CD14-positive monocyte (primary cell): ENCODE measurements around the gene TMEM109. TPM values are rescaled to one million over a fixed set of nuclear protein-coding genes. Genes with fewer than 3 reads are reported as not detected.
A peak's percentile ranks its signal among the peaks of the same experiment; 100 is the strongest.

Experiments used
- DNase-seq, 3 donors: peaks; one replicate each; pipeline ENCODE4 v3.0.0-alpha.2; 2011 to 2022
- H2AFZ ChIP-seq: 2 replicates; pipeline ENCODE4 v1.6.0; 2012; ENCODE audit warnings: mild to moderate bottlenecking, low read depth, low read length, inconsistent platforms; ENCODE audit not compliant: insufficient read depth, poor library complexity, severe bottlenecking
- H3K27ac ChIP-seq, 2 donors: 1 replicate in 1 of 2; 2 replicates in 1 of 2; pipeline ENCODE4 v1.5.1; 2012 to 2013; ENCODE audit warnings: low read length in 2 of 2, control low read depth in 1 of 2, inconsistent platforms in 1 of 2, low read depth in 1 of 2, mild to moderate bottlenecking in 1 of 2
- H3K27me3 ChIP-seq, 2 donors: one replicate each; pipeline versions ENCODE4 v1.6.0 to v1.6.1; 2011 to 2013; ENCODE audit warnings: low read length in 2 of 2; ENCODE audit not compliant: control insufficient read depth in 2 of 2, insufficient read depth in 2 of 2
- H3K36me3 ChIP-seq, 2 donors: replicated peaks in 1 of 2; 1 replicate in 1 of 2; 2 replicates in 1 of 2; pipeline versions ENCODE4 v1.5.1 to v1.6.1; 2012 to 2013; ENCODE audit warnings: low read length in 2 of 2, control low read depth in 1 of 2, inconsistent platforms in 1 of 2, mild to moderate bottlenecking in 1 of 2; ENCODE audit not compliant: insufficient read depth in 2 of 2, control insufficient read depth in 1 of 2
- H3K4me1 ChIP-seq, 2 donors: 1 replicate in 1 of 2; 2 replicates in 1 of 2; pipeline versions ENCODE4 v1.5.1 to v1.6.1; 2012 to 2013; ENCODE audit warnings: low read length in 2 of 2, control low read depth in 1 of 2, inconsistent platforms in 1 of 2, mild to moderate bottlenecking in 1 of 2, moderate library complexity in 1 of 2; ENCODE audit not compliant: insufficient read depth in 2 of 2, control insufficient read depth in 1 of 2
- H3K4me2 ChIP-seq: replicated peaks from 2 replicates; pipeline ENCODE3; 2012; ENCODE audit warnings: low read length, moderate library complexity, mild to moderate bottlenecking; ENCODE audit not compliant: poor library complexity, severe bottlenecking; ENCODE audit errors: extremely low read depth
- H3K4me3 ChIP-seq, 3 experiments: fragments of 200-600 bp in 1 of 3; sonication (generic) in 1 of 3; replicated peaks in 1 of 3; 1 replicate in 2 of 3; 2 replicates in 1 of 3; pipeline ENCODE4 v1.5.1; 2011 to 2013; ENCODE audit warnings: low read length in 3 of 3, mild to moderate bottlenecking in 3 of 3, control low read depth in 2 of 3, low read depth in 2 of 3, inconsistent platforms in 1 of 3, moderate library complexity in 1 of 3
- H3K79me2 ChIP-seq: 2 replicates; pipeline ENCODE4 v1.6.0; 2012; ENCODE audit warnings: mild to moderate bottlenecking, control low read depth, inconsistent platforms, low read length, moderate library complexity; ENCODE audit not compliant: insufficient read depth
- H3K9ac ChIP-seq: 2 replicates; pipeline ENCODE4 v1.6.0; 2017; ENCODE audit warnings: low read length, mild to moderate bottlenecking; ENCODE audit not compliant: insufficient read depth, poor library complexity, severe bottlenecking
- H3K9me3 ChIP-seq, 2 donors: replicated peaks in 1 of 2; 1 replicate in 1 of 2; 2 replicates in 1 of 2; pipeline versions ENCODE4 v1.5.1 to v1.6.1; 2012 to 2013; ENCODE audit warnings: low read length in 2 of 2, control low read depth in 1 of 2; ENCODE audit not compliant: control insufficient read depth in 1 of 2, insufficient read depth in 1 of 2
- H4K20me1 ChIP-seq: 2 replicates; pipeline ENCODE4 v1.6.0; 2012; ENCODE audit warnings: mild to moderate bottlenecking, low read length, control low read depth, moderate library complexity; ENCODE audit not compliant: insufficient read depth
- H3K27ac Mint-ChIP-seq, 7 donors: one replicate each; pipeline ENCODE4 v1.8.0; 2020; ENCODE audit warnings: mild to moderate bottlenecking in 7 of 7, mixed read lengths in 7 of 7, moderate library complexity in 6 of 7, inconsistent platforms in 2 of 7
- H3K27me3 Mint-ChIP-seq, 3 donors: one replicate each; pipeline ENCODE4 v1.8.0; 2021 to 2022; ENCODE audit warnings: low read depth in 3 of 3, mild to moderate bottlenecking in 3 of 3, mixed read lengths in 3 of 3, moderate library complexity in 3 of 3, inconsistent platforms in 1 of 3
- H3K36me3 Mint-ChIP-seq, 2 donors: one replicate each; pipeline ENCODE4 v1.8.0; 2020; ENCODE audit warnings: mixed read lengths in 2 of 2, inconsistent platforms in 1 of 2, mild to moderate bottlenecking in 1 of 2
- H3K4me1 Mint-ChIP-seq: one replicate; pipeline ENCODE4 v1.8.0; 2020; ENCODE audit warnings: mild to moderate bottlenecking, mixed read lengths
- H3K4me3 Mint-ChIP-seq, 2 donors: one replicate each; pipeline ENCODE4 v1.8.0; 2020; ENCODE audit warnings: mild to moderate bottlenecking in 2 of 2, mixed read lengths in 2 of 2, moderate library complexity in 1 of 2
- H3K9me3 Mint-ChIP-seq, 7 donors: one replicate each; pipeline ENCODE4 v1.8.0; 2020 to 2022; ENCODE audit warnings: mixed read lengths in 7 of 7, mild to moderate bottlenecking in 6 of 7, moderate library complexity in 6 of 7, inconsistent platforms in 2 of 7
- WGBS: methylation state at CpG from one replicate; pipeline ENCODE4 v1.1.5; 2013; ENCODE audit warnings: missing lambda C conversion rate; ENCODE audit not compliant: insufficient coverage; 5-methylcytosine and 5-hydroxymethylcytosine counted together
- intact Hi-C, 2 donors: fragments of 100-400 bp; cut with micrococcal nuclease; formaldehyde crosslinking; loops; one replicate each; pipeline versions ENCODE4 v1.15.0 to v1.15.1; 2023
- polyA plus RNA-seq, 3 donors: library from polyadenylated mRNA; depleted of rRNA in 1 of 3; unstranded in 2 of 3; stranded (reverse) in 1 of 3; fragments of 300-500 nt in 2 of 3; fragments of >200 nt in 1 of 3; fragmentation: Illumina TruSeq in 2 of 3; gene quantifications; 1 replicate in 2 of 3; 2 replicates in 1 of 3; pipeline ENCODE4 v1.2.3, GENCODE V29; 2012 to 2021
- TF ChIP-seq, protein P1 (sequence below): fragments of 200-600 bp; IDR thresholded peaks from one replicate; pipeline ENCODE4 v1.8.0; 2022; ENCODE audit warnings: antibody characterized with exemption, mild to moderate bottlenecking

The TMEM109 gene
- polyA plus RNA-seq, 3 donors = 22.7 to 112 (median 110) TPM

DNA sequence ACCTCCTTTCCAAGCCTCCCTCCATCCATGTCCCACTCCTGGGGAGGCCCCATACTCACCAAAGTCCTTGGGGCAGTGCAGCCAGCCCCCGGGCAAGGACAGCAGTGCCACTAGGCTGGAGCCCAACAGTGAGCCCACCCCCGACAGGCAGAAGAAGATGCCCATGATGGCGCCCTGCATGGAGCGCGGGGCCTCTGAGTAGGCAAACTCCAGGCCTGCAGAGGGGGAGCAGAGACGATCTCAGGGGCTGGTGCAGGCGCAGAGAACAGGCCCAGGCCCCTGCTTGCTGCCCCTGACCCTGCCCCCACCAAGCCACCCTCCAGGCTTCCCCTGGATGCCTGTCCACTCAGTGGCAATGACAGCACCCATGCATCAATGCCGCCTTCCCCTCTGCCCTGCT lies 23.9 kb downstream of the TMEM109 start:
- H3K4me1 Mint-ChIP-seq = peaks cover 3% of the 10 kb centered on the region
- H3K27me3 Mint-ChIP-seq = peaks cover 0 to 6% (median 4%) of the 10 kb centered on the region in 3 donors
- no peak overlapping the region for H3K4me2 ChIP-seq
- no peak overlapping the region for H3K9ac ChIP-seq
- no peaks in the 10 kb centered on the region for H3K9me3 ChIP-seq
- peaks cover 0 to 2% (median 0%) of the 10 kb centered on the region in 7 donors for H3K9me3 Mint-ChIP-seq
- intact Hi-C loops = no loop called here
- TF ChIP-seq, protein P1, sequence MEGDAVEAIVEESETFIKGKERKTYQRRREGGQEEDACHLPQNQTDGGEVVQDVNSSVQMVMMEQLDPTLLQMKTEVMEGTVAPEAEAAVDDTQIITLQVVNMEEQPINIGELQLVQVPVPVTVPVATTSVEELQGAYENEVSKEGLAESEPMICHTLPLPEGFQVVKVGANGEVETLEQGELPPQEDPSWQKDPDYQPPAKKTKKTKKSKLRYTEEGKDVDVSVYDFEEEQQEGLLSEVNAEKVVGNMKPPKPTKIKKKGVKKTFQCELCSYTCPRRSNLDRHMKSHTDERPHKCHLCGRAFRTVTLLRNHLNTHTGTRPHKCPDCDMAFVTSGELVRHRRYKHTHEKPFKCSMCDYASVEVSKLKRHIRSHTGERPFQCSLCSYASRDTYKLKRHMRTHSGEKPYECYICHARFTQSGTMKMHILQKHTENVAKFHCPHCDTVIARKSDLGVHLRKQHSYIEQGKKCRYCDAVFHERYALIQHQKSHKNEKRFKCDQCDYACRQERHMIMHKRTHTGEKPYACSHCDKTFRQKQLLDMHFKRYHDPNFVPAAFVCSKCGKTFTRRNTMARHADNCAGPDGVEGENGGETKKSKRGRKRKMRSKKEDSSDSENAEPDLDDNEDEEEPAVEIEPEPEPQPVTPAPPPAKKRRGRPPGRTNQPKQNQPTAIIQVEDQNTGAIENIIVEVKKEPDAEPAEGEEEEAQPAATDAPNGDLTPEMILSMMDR = no peak
- H2AFZ ChIP-seq = no peak overlapping the region
- no peak overlapping the region for H3K4me3 Mint-ChIP-seq
- no peaks in the 10 kb centered on the region for H3K4me1 ChIP-seq
- peak overlapping the region in 4 of 7 donors; percentile 5 to 79 (median 50) for H3K27ac Mint-ChIP-seq
- WGBS = 97% methylated on average over 8 of the region's 8 CpGs
- no peak overlapping the region for H3K4me3 ChIP-seq
- no peak overlapping the region for H3K27ac ChIP-seq
- no peaks in the 10 kb centered on the region for H3K79me2 ChIP-seq
- peaks cover 64 to 65% of the 10 kb centered on the region in 2 donors for H3K36me3 ChIP-seq
- H3K27me3 ChIP-seq = no peaks in the 10 kb centered on the region
- no peak for DNase-seq
- H3K36me3 Mint-ChIP-seq = peaks cover 62 to 67% of the 10 kb centered on the region in 2 donors
- peaks cover 89% of the 10 kb centered on the region for H4K20me1 ChIP-seq

- Mint-ChIP-seq H3K27me3 (peaks cover 0 to 6% (median 4%) of the 10 kb centered on the region in 3 donors), H3K27ac (peak overlapping the region in 2 of 7 donors; percentile 22 to 29), H3K4me1 (peaks cover 4% of the 10 kb centered on the region), H3K4me3 (peak overlapping the region in 1 of 2 donors; percentile 57), H3K36me3 (peaks cover 69 to 73% of the 10 kb centered on the region in 2 donors), H3K9me3 (peaks cover 0 to 2% (median 0%) of the 10 kb centered on the region in 7 donors)
- H3K36me3 ChIP-seq = peaks cover 71 to 72% of the 10 kb centered on the region in 2 donors
- DNase-seq = no peak
- H3K79me2 ChIP-seq = no peaks in the 10 kb centered on the region
- H3K27ac ChIP-seq = no peak overlapping the region
- no peak overlapping the region for H3K4me2 ChIP-seq
- H3K4me3 ChIP-seq = no peak overlapping the region
- H4K20me1 ChIP-seq = peaks cover 96% of the 10 kb centered on the region
- 96% methylated on average over 6 of the region's 9 CpGs for WGBS
- H3K4me1 ChIP-seq = no peaks in the 10 kb centered on the region
- H3K9ac ChIP-seq = no peak overlapping the region
- TF ChIP-seq, protein P1 = no peak
- no peak overlapping the region for H2AFZ ChIP-seq
- no peaks in the 10 kb centered on the region for H3K9me3 ChIP-seq
- no peaks in the 10 kb centered on the region for H3K27me3 ChIP-seq
- intact Hi-C loops = no loop called here
These were observed 24.5 kb downstream of the TMEM109 start for GRCh38 chr11:60938500-60938899.
